NCI-H1048 (cell line): ENCODE measurements around the gene TKT.
"Not testable (repeated sequence)": the region's sequence is repeated elsewhere in the genome, so short reads cannot be mapped to it uniquely, and the experiment has no call there.

ENCODE experiments used
- DNase-seq: peaks from one replicate; lab custom pipeline; 2025; lab: John Stamatoyannopoulos, UW

Gene TKT, protein sequence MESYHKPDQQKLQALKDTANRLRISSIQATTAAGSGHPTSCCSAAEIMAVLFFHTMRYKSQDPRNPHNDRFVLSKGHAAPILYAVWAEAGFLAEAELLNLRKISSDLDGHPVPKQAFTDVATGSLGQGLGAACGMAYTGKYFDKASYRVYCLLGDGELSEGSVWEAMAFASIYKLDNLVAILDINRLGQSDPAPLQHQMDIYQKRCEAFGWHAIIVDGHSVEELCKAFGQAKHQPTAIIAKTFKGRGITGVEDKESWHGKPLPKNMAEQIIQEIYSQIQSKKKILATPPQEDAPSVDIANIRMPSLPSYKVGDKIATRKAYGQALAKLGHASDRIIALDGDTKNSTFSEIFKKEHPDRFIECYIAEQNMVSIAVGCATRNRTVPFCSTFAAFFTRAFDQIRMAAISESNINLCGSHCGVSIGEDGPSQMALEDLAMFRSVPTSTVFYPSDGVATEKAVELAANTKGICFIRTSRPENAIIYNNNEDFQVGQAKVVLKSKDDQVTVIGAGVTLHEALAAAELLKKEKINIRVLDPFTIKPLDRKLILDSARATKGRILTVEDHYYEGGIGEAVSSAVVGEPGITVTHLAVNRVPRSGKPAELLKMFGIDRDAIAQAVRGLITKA

DNA sequence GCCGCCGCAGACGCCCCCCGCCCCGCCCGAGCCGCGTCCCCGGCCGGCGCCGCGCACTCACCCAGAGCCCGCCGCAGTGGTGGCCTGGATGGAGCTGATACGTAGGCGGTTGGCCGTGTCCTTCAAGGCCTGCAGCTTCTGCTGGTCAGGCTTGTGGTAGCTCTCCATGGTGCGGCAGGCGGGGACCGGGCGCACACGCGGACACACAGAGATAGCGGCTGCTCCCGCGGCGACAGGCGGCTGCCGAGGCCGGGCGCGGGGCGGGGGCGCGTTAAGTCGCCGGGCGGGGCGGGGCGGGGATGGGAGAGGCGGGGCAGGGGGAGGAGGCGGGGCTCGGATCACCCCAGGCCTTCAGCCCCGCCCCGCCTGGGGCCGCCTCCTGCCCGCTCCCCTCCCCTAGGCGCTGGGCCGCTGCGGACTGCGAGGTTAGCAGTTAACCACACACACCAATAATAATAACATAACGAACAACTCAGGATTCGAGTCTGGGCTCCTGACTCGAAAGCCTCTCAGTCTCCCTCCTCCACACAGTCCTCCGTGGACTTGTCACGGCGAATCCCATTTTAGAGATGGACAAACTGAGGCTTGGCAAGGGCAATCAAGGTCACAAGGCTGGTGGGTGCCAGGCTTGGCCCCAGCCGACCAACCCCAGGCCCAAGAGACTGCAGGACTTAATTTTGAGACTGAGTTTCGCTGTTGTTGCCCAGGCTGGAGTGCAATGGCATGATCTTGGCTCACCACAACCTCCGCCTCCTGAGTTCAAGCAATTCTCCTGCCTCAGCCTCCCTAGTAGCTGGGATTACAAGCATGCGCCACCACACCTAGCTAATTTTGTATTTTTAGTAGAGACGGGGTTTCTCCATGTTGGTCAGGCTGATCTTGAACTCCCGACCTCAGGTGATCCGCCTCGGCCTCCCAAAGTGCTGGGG lies at the start of gene TKT:
Gene TKT, minus strand, starts transcription at position 248 of the 929 bp plus-strand sequence. Its CDS starts 80 bp downstream, at position 168.
- DNase-seq, result peak; percentile 65

- no peak for DNase-seq
Measured at GRCh38 chr3:53303957-53304356, 48.1 kb upstream of the TKT start.

GRCh38 chr3:53303549-53303948 lies 47.7 kb upstream of the TKT start:
- DNase-seq, result no peak

DNA sequence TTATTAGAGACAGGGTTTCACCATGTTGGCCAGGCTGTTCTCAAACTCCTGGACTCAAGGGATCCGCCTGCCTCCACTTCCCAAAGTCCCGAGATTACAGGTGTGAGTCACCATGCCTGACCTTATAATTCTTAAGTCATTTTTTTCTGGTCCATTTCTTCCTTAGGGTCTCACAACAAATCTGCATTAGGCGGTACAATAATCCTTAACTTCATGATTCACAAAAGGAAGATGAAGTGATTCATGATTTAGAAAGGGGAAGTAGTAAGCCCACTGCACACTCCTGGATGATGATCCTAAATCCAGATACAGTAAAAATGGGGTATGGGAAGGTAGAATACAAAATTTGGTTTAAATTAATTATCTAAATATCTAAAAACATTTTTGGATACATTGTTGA lies 45.0 kb upstream of the TKT start:
- DNase-seq, result no peak

- peak; percentile 10 for DNase-seq
Measured at GRCh38 chr3:53299611-53300023, 43.8 kb upstream of the TKT start.

GRCh38 chr3:53295410-53295809 lies 39.6 kb upstream of the TKT start:
- no peak for DNase-seq

DNA sequence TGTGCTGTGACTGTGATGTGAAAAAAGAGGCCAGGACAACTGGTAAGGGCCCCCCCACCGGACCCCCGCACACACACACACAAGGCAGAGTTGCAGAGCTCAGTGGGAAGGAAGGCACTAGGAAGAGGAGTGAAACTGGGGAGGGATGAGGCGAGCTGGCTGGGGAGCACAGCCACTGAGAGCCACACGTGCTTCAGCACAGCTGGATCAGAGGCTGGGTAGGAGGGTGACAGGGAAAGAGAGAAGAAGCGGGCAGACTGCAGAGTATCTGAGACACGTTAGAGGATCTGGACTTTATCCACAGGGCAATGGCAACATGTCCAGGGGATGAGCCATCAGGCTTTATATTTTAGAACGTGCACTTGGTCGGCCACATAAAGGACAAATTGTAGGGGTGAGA lies 38.0 kb upstream of the TKT start:
- DNase-seq, result no peak

GRCh38 chr3:53288214-53288613 lies 32.4 kb upstream of the TKT start:
- DNase-seq, result no peak

DNA sequence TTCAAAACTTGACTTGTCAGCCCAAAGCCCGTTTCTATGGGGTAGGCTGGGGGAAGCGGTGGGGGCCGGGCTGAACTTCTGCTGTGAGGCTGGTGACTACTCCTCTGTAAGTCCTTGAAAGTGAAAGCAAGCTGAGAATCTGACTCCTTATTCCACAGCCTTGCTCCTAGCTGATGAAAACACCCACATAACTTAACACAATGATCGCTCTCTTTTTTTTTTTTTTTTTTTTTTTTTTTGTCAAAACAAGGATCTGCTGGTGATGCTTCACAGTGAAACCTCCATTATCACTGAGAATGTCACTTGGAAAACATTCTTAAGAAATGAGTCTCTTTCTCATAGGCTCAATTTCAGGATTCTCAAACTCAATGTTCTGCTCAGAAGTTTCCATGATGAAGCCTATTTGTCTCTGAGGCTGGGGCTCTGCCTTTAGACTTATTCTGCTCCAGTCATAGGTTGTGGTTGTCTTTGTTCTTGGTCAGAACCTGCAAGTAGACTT lies 31.4 kb upstream of the TKT start:
- no peak for DNase-seq

- DNase-seq, result no peak
Measured at GRCh38 chr3:53286727-53287126, 30.9 kb upstream of the TKT start.

GRCh38 chr3:53282581-53282980 lies 26.8 kb upstream of the TKT start:
- DNase-seq, result no peak

- DNase-seq, result no peak
Measured at GRCh38 chr3:53278667-53279066, 22.8 kb upstream of the TKT start.

DNA sequence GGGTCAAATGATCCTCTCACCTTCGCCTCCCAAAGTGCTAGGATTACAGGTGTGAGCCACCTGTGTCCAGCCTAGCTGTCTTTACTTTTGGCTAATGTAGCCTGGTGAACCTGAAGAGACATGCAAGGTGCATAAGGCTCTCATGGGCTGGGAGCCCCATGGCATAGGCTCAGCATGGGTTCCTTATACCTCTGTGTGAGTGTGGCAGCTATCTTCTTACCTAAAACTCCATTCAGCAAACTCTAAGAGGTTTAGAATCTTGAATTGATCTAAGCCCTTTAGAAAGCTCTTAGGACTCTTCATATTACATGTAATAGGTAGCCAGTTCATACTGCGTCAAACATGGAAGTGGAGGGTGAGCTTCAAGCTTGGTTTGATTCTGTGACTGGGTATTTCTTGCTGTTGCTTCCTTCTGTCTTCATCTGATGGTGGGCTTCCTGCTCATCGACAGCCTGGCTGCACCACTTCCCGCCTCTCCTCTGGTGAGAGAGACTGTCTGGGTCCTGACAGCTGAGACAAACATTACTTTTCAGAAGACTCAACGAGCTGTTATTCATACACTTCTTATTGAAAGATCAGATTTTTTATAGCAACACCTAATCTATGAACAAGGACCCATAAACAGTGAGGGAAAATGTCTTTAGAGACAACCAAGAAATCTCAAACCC lies 19.2 kb upstream of the TKT start:
- no peak for DNase-seq

- DNase-seq, result no peak
Measured at GRCh38 chr3:53273146-53273670, 17.4 kb upstream of the TKT start.

DNA sequence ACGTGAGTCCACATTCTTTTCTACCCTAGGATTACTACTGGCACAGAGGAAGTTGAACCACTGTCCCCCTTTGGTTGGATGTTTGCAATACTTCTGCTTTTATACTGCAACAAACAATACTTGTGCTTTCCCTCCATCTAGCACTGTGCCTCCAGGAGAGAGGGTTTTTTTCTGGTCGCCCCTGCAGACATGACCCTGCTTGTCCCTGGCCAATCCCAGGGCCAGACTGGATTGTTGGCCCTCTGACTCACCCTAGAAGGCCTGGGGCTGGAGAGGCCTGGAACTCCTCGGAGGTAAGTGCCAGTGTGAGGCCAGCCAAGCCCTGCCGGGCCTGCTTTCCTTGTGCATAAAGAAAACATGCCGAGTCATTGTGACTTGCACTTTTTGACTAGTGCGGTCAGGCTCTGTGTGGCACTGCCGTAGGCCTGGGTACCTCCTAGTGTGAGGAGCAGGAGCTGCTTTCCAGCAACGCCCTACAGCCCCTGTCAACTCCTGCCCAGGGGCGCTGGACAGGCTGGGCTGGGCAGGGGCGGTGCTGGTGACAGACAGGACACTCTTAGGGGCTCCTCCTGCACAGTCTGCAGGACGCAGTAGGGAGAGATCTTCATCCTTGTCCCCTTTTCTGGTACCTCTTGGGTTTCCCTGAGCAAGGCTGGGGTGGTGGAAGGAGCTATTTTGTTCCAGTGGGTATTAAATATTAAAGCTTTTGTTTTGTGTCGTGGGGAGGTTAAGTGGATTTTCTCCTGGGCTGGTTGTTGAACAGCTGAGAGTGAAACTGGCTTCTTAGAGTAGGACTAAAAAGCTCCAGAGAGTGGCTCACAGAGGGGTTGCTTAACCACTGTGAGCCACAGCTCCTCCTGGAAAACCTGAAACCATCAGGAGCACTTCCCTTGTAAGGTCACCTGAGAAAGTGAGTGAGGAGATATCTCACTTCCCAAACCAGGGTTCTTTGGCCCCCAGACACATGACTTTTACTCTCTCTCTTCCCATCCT lies 14.4 kb upstream of the TKT start:
- DNase-seq, result peak; percentile 40

DNA sequence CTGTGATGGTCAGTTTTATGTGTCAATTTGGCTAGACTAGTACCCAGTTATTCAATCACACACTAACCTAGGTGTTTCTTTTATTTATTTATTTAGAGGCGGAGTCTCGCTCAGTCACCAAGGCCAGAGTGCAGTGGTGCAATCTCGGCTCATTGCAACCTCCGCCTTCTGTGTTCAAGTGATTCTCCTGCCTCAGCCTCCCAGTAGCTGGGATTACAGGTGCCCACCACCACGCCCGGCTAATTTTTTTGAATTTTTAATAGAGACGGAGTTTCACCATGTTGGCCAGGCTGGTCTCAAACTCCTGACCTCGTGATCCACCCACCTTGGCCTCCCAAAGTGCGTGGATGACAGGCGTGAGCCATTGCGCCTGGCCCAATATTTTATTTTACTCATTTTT lies 13.4 kb upstream of the TKT start:
- DNase-seq, result not testable (repeated sequence)

DNA sequence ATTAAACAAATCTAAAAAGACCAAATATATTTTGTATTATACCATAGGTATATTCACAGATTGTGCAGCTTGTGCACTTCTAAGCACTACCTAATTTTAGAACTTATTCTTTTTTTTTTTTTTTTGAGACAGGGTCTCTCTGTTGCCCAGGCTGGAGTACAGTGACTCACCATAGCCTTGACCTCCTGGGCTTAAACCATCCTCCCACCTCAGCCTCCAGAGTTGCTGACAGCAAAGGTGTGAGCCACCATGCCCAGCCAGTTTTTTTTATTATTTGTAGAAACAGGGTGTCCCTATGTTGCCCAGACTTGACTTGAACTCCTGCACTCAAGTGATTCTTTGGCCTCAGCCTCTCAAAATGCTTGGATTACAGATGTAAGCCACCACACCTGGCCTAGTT lies 11.9 kb upstream of the TKT start:
- DNase-seq, result no peak

- DNase-seq, result no peak
Measured at GRCh38 chr3:53264718-53265117, 8.9 kb upstream of the TKT start.

DNA sequence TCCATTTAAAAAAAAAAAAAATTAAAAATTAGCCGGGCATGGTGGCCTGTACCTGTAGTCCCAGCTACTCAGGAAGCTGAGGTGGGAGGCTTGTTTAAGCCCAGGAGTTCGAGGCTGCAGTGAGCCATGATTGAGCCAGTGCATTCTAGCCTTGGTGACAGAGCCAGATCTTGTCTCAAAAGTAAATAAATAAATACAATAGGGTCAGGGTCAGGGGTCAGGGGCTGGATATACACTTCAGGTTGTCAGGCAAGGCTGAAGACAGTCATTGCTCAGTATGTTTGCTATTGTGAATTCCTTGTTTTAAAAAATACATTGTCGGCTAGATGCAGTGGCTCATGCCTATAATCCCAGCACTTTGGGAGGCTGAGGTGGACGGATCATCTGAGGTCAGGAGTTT lies 8.1 kb upstream of the TKT start:
- no peak for DNase-seq

- no peak for DNase-seq
Measured at GRCh38 chr3:53261712-53262111, 5.9 kb upstream of the TKT start.
